22Rv1 (cell line): ENCODE measurements around the gene MYCL.

Experiments
- ZFX ChIP-seq: fragments of 450-650 bp; IDR thresholded peaks from 2 replicates; pipeline ENCODE4 v1.6.1; 2017; ENCODE audit warnings: antibody characterized with exemption, borderline replicate concordance
- TF ChIP-seq, protein P1 (sequence below): fragments of 450-650 bp; IDR thresholded peaks from 2 replicates; pipeline ENCODE4 v1.5.1; 2017; ENCODE audit warnings: mild to moderate bottlenecking

DNA sequence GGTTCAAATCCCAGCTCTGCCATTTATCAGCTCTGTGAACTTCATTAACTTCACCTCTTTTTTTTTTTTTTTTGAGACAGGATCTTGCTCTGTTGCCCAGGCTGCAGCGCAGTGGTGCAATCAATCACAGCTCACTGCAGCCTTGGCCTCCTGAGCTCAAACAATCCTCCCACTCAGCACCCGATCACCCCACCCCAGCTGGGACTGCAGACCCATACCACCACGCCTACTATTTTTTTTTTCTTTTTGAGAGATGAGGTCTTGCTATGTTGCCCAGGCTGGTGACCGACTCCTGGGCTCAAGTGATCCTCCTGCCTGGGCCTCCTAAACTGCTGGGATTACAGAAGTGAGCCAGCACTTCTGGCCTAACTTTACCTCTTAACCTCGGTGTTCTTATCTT is 16.2 kb downstream of the MYCL start:
- TF ChIP-seq, protein P1, sequence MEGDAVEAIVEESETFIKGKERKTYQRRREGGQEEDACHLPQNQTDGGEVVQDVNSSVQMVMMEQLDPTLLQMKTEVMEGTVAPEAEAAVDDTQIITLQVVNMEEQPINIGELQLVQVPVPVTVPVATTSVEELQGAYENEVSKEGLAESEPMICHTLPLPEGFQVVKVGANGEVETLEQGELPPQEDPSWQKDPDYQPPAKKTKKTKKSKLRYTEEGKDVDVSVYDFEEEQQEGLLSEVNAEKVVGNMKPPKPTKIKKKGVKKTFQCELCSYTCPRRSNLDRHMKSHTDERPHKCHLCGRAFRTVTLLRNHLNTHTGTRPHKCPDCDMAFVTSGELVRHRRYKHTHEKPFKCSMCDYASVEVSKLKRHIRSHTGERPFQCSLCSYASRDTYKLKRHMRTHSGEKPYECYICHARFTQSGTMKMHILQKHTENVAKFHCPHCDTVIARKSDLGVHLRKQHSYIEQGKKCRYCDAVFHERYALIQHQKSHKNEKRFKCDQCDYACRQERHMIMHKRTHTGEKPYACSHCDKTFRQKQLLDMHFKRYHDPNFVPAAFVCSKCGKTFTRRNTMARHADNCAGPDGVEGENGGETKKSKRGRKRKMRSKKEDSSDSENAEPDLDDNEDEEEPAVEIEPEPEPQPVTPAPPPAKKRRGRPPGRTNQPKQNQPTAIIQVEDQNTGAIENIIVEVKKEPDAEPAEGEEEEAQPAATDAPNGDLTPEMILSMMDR, result no peak
- TF ChIP-seq ZFX, result no peak
